K562 (cell line): Measurements from ENCODE around the gene HTR4. TPM values are rescaled to one million over a fixed set of nuclear protein-coding genes. Genes with fewer than 3 reads are reported as not detected.

Source experiments
- BRCA1 ChIP-seq, 2 experiments: fragments of 450-650 bp in 1 of 2; sonication (generic) in 1 of 2; formaldehyde crosslinking in 1 of 2; IDR thresholded peaks; 2 replicates each; pipeline versions ENCODE4 v1.5.0 to v1.6.1; 2017 to 2020; ENCODE audit warnings: mild to moderate bottlenecking in 1 of 2, missing genetic modification reagents in 1 of 2
- ETS2 ChIP-seq: IDR thresholded peaks from 2 replicates; pipeline ENCODE4 v1.6.1; 2016; ENCODE audit warnings: borderline replicate concordance, missing genetic modification characterization, mild to moderate bottlenecking, moderate library complexity, missing compliant biosample characterization; ENCODE audit not compliant: poor library complexity, severe bottlenecking
- ZNF395 ChIP-seq: fragments of 200-800 bp; sonication (Bioruptor generic); IDR thresholded peaks from 2 replicates; pipeline ENCODE4 v1.6.1; 2017; ENCODE audit warnings: missing genetic modification characterization, missing compliant biosample characterization
- ZNF436 ChIP-seq: fragments of 250-450, 450-650 bp; sonication (Bioruptor Pico); formaldehyde crosslinking; IDR thresholded peaks from 2 replicates; pipeline ENCODE4 v1.7.0; 2020; ENCODE audit warnings: mild to moderate bottlenecking
- polyA plus RNA-seq, 8 experiments: library from polyadenylated mRNA; depleted of rRNA in 4 of 8; stranded (reverse) in 5 of 8; unstranded in 3 of 8; fragments of >200 nt; fragmentation: Nextera tagmentation in 2 of 8; fragmentation: Illumina TruSeq in 1 of 8; extraction: Ambion mirVana in 2 of 8; extraction: Trizol in 1 of 8; gene quantifications; 2 replicates each; pipeline versions ENCODE4 v1.2.1 to v1.2.3, GENCODE V29; 2011 to 2014; ENCODE audit warnings: inconsistent platforms in 1 of 8, missing spikeins in 1 of 8
- total RNA-seq, 7 experiments: library from RNA; depleted of rRNA in 6 of 7; stranded (reverse); fragments of >200 nt in 6 of 7; fragmentation: Illumina TruSeq in 2 of 7; extraction: Trizol in 2 of 7; gene quantifications; 2 replicates each; pipeline versions ENCODE4 v1.2.1 to v1.2.3, GENCODE V29; 2011 to 2021; ENCODE audit warnings: low replicate concordance in 1 of 7
- TF ChIP-seq, protein P1 (sequence below), 2 experiments: fragments of 450-650 bp; formaldehyde crosslinking in 1 of 2; IDR thresholded peaks; 2 replicates each; pipeline versions ENCODE4 v1.4.0 to v1.6.1; 2014 to 2020; ENCODE audit warnings: mild to moderate bottlenecking in 2 of 2, borderline replicate concordance in 1 of 2, low read depth in 1 of 2
- TF ChIP-seq, protein P2 (sequence below), 2 experiments: IDR thresholded peaks in 1 of 2; conservative IDR thresholded peaks in 1 of 2; 2 replicates each; pipeline ENCODE4 v1.6.1; 2016; ENCODE audit warnings: low read depth in 2 of 2, mild to moderate bottlenecking in 1 of 2, missing compliant biosample characterization in 1 of 2, missing genetic modification characterization in 1 of 2, moderate library complexity in 1 of 2
- TF ChIP-seq, protein P3 (sequence below): fragments of 250-450 bp; sonication (Bioruptor Pico); IDR thresholded peaks from 2 replicates; pipeline ENCODE4 v1.5.0; 2021
- TF ChIP-seq, protein P4 (sequence below), 2 experiments: fragments of 450-650 bp in 1 of 2; IDR thresholded peaks; 2 replicates each; pipeline ENCODE4 v1.6.1; 2011 to 2017; ENCODE audit warnings: low read depth in 2 of 2, antibody characterized with exemption in 1 of 2, borderline replicate concordance in 1 of 2, low read length in 1 of 2, mild to moderate bottlenecking in 1 of 2, mixed read lengths in 1 of 2; ENCODE audit not compliant: control insufficient read depth in 1 of 2

Gene HTR4
- total and polyA plus RNA-seq, 9 of the 15 experiments (the other 6 are each of a cell fraction or from before 2014, with no cell fraction given) = 0.13 TPM; not detected in 8

DNA sequence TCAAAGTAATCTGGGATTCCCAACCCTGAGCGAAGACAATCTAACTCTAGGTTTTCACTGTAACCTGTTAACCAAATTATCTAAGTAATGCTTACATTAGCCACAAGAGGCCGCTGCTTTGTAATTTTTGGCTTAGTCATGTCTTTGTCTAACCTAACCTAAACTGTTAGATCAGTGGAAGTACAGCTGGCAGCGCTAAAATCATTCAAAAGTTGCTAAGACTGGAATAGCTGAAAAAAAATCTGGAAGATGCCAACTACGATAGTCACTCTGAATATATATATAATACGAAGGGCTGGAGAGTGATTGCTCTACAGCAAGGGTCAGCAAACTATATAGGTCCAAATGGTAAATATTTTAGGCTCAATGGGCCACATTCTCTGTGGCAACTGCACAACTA is 210.3 kb downstream of the HTR4 start (continued):
- TF ChIP-seq, protein P1, sequence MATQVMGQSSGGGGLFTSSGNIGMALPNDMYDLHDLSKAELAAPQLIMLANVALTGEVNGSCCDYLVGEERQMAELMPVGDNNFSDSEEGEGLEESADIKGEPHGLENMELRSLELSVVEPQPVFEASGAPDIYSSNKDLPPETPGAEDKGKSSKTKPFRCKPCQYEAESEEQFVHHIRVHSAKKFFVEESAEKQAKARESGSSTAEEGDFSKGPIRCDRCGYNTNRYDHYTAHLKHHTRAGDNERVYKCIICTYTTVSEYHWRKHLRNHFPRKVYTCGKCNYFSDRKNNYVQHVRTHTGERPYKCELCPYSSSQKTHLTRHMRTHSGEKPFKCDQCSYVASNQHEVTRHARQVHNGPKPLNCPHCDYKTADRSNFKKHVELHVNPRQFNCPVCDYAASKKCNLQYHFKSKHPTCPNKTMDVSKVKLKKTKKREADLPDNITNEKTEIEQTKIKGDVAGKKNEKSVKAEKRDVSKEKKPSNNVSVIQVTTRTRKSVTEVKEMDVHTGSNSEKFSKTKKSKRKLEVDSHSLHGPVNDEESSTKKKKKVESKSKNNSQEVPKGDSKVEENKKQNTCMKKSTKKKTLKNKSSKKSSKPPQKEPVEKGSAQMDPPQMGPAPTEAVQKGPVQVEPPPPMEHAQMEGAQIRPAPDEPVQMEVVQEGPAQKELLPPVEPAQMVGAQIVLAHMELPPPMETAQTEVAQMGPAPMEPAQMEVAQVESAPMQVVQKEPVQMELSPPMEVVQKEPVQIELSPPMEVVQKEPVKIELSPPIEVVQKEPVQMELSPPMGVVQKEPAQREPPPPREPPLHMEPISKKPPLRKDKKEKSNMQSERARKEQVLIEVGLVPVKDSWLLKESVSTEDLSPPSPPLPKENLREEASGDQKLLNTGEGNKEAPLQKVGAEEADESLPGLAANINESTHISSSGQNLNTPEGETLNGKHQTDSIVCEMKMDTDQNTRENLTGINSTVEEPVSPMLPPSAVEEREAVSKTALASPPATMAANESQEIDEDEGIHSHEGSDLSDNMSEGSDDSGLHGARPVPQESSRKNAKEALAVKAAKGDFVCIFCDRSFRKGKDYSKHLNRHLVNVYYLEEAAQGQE (IDR thresholded peaks at IDR 0.05; ENCODE audit: borderline replicate concordance) = peak; percentile 92
- TF ChIP-seq, protein P1 (CRISPR knock-in tag; IDR thresholded peaks at IDR 0.05; ENCODE audit: low read depth) = no peak
- TF ChIP-seq BRCA1 (IDR thresholded peaks at IDR 0.05) (no peak), BRCA1 (CRISPR knock-in tag; IDR thresholded peaks at IDR 0.05) (no peak), ETS2 (tag) (no peak), ZNF395 (CRISPR knock-in tag) (no peak), ZNF436 (CRISPR knock-in tag) (no peak)
- TF ChIP-seq, protein P2, sequence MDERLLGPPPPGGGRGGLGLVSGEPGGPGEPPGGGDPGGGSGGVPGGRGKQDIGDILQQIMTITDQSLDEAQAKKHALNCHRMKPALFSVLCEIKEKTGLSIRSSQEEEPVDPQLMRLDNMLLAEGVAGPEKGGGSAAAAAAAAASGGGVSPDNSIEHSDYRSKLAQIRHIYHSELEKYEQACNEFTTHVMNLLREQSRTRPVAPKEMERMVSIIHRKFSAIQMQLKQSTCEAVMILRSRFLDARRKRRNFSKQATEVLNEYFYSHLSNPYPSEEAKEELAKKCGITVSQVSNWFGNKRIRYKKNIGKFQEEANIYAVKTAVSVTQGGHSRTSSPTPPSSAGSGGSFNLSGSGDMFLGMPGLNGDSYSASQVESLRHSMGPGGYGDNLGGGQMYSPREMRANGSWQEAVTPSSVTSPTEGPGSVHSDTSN (CRISPR knock-in tag; IDR thresholded peaks at IDR 0.05; ENCODE audit: low read depth) = no peak
- TF ChIP-seq, protein P2 (tag; conservative IDR thresholded peaks at IDR 0.05; ENCODE audit: low read depth) = no peak
- TF ChIP-seq, protein P3, sequence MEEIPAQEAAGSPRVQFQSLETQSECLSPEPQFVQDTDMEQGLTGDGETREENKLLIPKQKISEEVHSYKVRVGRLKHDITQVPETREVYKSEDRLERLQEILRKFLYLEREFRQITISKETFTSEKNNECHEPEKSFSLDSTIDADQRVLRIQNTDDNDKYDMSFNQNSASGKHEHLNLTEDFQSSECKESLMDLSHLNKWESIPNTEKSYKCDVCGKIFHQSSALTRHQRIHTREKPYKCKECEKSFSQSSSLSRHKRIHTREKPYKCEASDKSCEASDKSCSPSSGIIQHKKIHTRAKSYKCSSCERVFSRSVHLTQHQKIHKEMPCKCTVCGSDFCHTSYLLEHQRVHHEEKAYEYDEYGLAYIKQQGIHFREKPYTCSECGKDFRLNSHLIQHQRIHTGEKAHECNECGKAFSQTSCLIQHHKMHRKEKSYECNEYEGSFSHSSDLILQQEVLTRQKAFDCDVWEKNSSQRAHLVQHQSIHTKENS = no peak
- TF ChIP-seq, protein P4, sequence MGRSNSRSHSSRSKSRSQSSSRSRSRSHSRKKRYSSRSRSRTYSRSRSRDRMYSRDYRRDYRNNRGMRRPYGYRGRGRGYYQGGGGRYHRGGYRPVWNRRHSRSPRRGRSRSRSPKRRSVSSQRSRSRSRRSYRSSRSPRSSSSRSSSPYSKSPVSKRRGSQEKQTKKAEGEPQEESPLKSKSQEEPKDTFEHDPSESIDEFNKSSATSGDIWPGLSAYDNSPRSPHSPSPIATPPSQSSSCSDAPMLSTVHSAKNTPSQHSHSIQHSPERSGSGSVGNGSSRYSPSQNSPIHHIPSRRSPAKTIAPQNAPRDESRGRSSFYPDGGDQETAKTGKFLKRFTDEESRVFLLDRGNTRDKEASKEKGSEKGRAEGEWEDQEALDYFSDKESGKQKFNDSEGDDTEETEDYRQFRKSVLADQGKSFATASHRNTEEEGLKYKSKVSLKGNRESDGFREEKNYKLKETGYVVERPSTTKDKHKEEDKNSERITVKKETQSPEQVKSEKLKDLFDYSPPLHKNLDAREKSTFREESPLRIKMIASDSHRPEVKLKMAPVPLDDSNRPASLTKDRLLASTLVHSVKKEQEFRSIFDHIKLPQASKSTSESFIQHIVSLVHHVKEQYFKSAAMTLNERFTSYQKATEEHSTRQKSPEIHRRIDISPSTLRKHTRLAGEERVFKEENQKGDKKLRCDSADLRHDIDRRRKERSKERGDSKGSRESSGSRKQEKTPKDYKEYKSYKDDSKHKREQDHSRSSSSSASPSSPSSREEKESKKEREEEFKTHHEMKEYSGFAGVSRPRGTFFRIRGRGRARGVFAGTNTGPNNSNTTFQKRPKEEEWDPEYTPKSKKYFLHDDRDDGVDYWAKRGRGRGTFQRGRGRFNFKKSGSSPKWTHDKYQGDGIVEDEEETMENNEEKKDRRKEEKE (IDR thresholded peaks at IDR 0.05; ENCODE audit: borderline replicate concordance in 1 of 2, control insufficient read depth in 1 of 2, low read depth in 2 of 2, low read length in 1 of 2) = no peak
